HEK293T (cell line): ENCODE measurements around the gene CRIM1.

Source experiments
- CTCF ChIA-PET: fragments of 350-600 bp; formaldehyde crosslinking; extraction: SDS; loops from one replicate; lab custom pipeline; 2021; ENCODE audit warnings: antibody characterized with exemption, inconsistent platforms; lab: Yijun Ruan, JAX
- POLR2A ChIA-PET: fragments of 350-600 bp; formaldehyde crosslinking; extraction: SDS; loops from one replicate; lab custom pipeline; 2020; ENCODE audit warnings: antibody characterized with exemption, inconsistent platforms; lab: Yijun Ruan, JAX
- DNase-seq: peaks from one replicate; pipeline ENCODE4 v3.0.0; 2012; ENCODE audit warnings: mixed read lengths; ENCODE audit errors: extremely low spot score
- ARNT ChIP-seq: fragments of 450-650 bp; IDR thresholded peaks from 2 replicates; pipeline ENCODE4 v1.6.1; 2017; ENCODE audit warnings: mild to moderate bottlenecking
- BHLHE40 ChIP-seq: fragments of 450-650 bp; IDR thresholded peaks from 2 replicates; pipeline ENCODE4 v1.6.1; 2016; ENCODE audit warnings: mild to moderate bottlenecking, moderate library complexity, borderline replicate concordance
- CTBP1 ChIP-seq: fragments of 450-650 bp; IDR thresholded peaks from 2 replicates; pipeline ENCODE4 v1.6.1; 2016; ENCODE audit warnings: borderline replicate concordance
- ELF4 ChIP-seq: fragments of 450-650 bp; IDR thresholded peaks from 2 replicates; pipeline ENCODE4 v1.6.1; 2017; ENCODE audit warnings: antibody characterized with exemption
- FOXA1 ChIP-seq: fragments of 450-650 bp; IDR thresholded peaks from 2 replicates; pipeline ENCODE4 v1.6.1; 2016; ENCODE audit warnings: mild to moderate bottlenecking
- FOXK2 ChIP-seq: fragments of 450-650 bp; IDR thresholded peaks from 2 replicates; pipeline ENCODE4 v1.6.1; 2016; ENCODE audit warnings: mild to moderate bottlenecking
- FOXM1 ChIP-seq: fragments of 450-650 bp; IDR thresholded peaks from 2 replicates; pipeline ENCODE4 v1.6.1; 2017; ENCODE audit warnings: mild to moderate bottlenecking, borderline replicate concordance
- HDGF ChIP-seq: fragments of 450-650 bp; IDR thresholded peaks from 2 replicates; pipeline ENCODE4 v1.6.1; 2017; ENCODE audit warnings: antibody characterized with exemption, borderline replicate concordance
- L3MBTL2 ChIP-seq: fragments of 450-650 bp; conservative IDR thresholded peaks from 2 replicates; pipeline ENCODE4 v1.6.1; 2016; ENCODE audit warnings: mild to moderate bottlenecking
- LEF1 ChIP-seq: fragments of 450-650 bp; IDR thresholded peaks from 2 replicates; pipeline ENCODE4 v1.6.1; 2017; ENCODE audit warnings: mild to moderate bottlenecking, borderline replicate concordance
- NFRKB ChIP-seq: fragments of 450-650 bp; IDR thresholded peaks from 2 replicates; pipeline ENCODE4 v1.6.1; 2016; ENCODE audit warnings: mild to moderate bottlenecking, moderate library complexity
- SP1 ChIP-seq: fragments of 450-650 bp; IDR thresholded peaks from 2 replicates; pipeline ENCODE4 v1.6.1; 2017
- SUZ12 ChIP-seq: fragments of 450-650 bp; IDR thresholded peaks from 2 replicates; pipeline ENCODE4 v1.6.1; 2016; ENCODE audit warnings: mild to moderate bottlenecking
- TARDBP ChIP-seq: fragments of 450-650 bp; IDR thresholded peaks from 2 replicates; pipeline ENCODE4 v1.6.1; 2016
- ZNF384 ChIP-seq: fragments of 450-650 bp; IDR thresholded peaks from 2 replicates; pipeline ENCODE4 v1.6.1; 2016
- TF ChIP-seq, protein P1 (sequence below): fragments of 450-650 bp; IDR thresholded peaks from 2 replicates; pipeline ENCODE4 v1.6.1; 2016

CRIM1 gene

DNA sequence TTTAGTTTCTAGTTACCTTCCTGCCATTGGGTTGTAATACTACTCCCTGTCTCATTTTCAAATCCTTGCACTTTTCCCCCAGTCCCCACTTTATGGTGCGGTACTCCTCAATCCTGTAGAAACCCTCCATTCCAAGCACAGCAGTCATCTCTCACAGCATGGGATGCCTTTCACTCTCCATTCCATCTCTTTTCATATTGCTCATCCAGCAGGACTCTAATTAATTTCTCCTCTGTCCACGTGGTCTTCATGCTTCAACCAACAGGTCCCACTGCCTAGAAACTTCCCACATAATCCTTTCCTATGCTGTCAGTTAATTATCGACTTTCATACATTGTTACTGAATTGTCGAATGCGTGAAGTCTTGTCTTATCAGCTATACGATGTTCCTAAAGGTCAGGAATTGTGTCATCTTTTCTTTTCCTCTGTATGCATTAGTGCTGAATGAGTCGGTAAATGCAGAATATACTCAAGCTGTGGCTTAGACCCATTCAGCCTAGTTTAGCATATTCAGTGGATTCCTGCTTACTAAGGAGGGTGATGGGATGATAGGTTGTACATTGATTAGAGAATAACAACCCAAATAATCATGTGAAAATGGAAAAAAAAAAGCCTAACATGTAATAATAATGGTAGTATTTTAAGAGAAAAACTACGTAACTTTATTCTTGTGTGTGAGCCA, 89.7 kb downstream of the CRIM1 start:
- ChIA-PET POLR2A (interaction anchor here (1.0 kb wide), 1 partner anchor 22 kb away, joined by 3 read pairs; no protein-coding TSS in a partner anchor), CTCF (no interaction called here)
- TF ChIP-seq NFRKB (no peak), FOXA1 (no peak), HDGF (no peak), FOXM1 (no peak), CTBP1 (no peak), TARDBP (no peak), SUZ12 (no peak), FOXK2 (no peak), SP1 (no peak), LEF1 (no peak)
- TF ChIP-seq, protein P1, sequence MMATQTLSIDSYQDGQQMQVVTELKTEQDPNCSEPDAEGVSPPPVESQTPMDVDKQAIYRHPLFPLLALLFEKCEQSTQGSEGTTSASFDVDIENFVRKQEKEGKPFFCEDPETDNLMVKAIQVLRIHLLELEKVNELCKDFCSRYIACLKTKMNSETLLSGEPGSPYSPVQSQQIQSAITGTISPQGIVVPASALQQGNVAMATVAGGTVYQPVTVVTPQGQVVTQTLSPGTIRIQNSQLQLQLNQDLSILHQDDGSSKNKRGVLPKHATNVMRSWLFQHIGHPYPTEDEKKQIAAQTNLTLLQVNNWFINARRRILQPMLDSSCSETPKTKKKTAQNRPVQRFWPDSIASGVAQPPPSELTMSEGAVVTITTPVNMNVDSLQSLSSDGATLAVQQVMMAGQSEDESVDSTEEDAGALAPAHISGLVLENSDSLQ: no peak
- no peak for DNase-seq

DNA sequence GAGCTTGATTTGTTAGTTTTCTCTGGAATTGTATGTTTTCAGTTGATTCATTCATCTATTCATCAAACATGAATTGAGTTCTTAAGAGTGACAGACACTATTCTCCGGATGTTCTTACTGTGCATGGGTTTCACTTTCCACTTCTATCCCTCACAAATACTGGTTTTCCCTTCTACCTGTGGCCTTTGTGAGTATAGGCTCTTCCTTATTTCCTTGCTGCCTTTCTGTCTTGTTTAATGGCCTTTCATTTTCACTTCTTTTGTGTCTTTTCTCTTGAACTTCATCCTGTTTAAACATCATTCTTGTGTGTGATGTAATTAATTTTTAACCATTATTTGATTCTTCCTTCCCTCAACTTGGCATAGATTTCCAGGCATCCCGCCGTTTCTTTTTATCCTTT, 90.7 kb downstream of the CRIM1 start:
- DNase-seq: no peak
- TF ChIP-seq, protein P1: no peak
- TF ChIP-seq FOXK2: no peak
- CTCF ChIA-PET: no interaction called here
- POLR2A ChIA-PET: no interaction called here

DNA sequence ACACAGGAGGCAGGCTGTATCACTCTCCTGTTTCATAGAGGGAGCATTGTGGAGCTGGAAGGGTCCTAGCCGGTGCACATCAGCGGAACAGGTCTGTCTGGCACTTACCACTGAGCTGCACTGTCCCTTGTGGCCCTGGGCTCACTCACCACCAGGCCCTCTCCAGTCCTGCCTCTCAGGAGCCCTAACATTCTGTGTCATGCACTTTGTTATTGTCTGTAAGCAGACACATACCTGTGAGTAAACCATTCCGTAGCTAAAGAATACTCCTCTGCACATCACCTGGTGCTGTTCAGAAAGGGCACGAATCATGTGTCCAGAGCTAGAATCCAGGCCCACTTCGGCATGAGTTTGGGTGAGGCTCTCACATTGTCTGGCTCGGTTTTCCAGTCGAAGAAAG, 93.6 kb downstream of the CRIM1 start:
- ChIA-PET CTCF (interaction anchor here (0.7 kb wide), 1 partner anchor 13 kb away, joined by 3 read pairs; no protein-coding TSS in a partner anchor), POLR2A (no interaction called here)
- no peak for TF ChIP-seq FOXK2
- no peak for TF ChIP-seq ELF4
- no peak for TF ChIP-seq ZNF384
- TF ChIP-seq TARDBP: no peak
- TF ChIP-seq, protein P1: no peak
- no peak for TF ChIP-seq SP1
- no peak for TF ChIP-seq HDGF
- no peak for TF ChIP-seq ARNT
- no peak for TF ChIP-seq FOXA1
- TF ChIP-seq FOXM1: no peak
- DNase-seq: no peak

DNA sequence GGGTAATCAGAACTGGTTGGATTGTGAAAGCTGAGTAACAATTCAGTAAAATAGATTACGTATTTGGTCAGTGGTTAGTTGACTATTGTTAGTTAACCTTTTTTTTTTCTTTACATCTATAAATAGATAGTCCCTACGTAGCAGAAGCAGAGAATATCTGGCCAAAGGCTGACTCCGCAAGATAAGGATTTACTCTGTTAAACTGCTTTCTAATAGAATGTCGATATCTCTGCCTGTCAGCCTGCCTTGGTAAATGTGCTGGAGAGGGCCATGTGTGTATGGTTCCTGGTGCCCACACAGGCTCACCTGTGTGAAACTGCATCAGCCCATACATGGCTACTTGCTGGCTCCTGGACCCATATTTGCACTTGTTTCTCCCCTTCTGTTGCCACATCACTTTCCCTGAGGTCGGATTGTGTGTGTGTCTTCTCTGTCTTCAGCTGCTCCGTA, 94.4 kb downstream of the CRIM1 start:
- TF ChIP-seq, protein P1: no peak
- TF ChIP-seq NFRKB (no peak), FOXA1 (no peak), ELF4 (no peak), TARDBP (no peak), SP1 (no peak), ARNT (no peak), L3MBTL2 (no peak)
- POLR2A ChIA-PET: no interaction called here
- DNase-seq: no peak
- CTCF ChIA-PET: interaction anchor here (0.7 kb wide), 2 partner anchors 12 to 214 kb away, joined by 3 to 4 read pairs; no protein-coding TSS in a partner anchor

DNA sequence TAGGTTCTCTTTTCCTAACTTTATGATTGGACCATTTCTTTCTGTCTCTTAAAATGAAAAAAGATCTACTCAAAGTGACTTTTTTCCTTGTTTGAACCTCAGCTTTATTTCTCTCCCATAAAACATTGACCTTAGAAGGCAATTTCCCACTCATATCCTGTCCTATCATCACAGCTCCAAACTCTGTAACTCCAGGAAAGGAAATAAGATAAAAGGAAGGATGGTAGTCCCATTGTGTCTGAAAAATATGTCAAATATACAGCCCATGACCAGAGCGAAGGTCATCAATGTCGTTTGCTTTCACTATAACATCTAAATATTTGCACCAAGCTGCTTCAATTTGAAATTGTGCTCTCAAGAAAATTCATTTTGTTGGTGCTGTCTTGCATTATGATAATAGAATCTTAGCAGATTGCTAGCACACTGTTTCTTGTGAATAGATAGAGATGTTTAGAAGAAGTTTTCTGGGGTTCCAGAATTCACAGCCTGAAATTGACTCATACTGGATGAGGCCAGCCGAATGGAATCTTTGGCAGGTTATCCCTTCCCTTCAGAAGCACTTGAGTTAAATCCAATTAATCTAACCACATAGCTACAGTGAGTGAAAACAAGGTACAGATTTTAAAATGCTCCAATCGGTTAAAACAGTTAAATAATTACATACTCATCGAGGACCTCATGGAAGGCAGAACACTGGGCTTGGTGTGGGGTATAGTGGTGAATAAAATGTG, 95.1 kb downstream of the CRIM1 start:
- POLR2A ChIA-PET: no interaction called here
- no peak for TF ChIP-seq ELF4
- no peak for TF ChIP-seq ZNF384
- TF ChIP-seq FOXA1: no peak
- no peak for TF ChIP-seq CTBP1
- TF ChIP-seq ARNT: no peak
- TF ChIP-seq NFRKB: no peak
- TF ChIP-seq TARDBP: no peak
- TF ChIP-seq FOXK2: no peak
- no peak for TF ChIP-seq L3MBTL2
- TF ChIP-seq SP1: no peak
- TF ChIP-seq FOXM1: no peak
- TF ChIP-seq BHLHE40: no peak
- no peak for TF ChIP-seq SUZ12
- TF ChIP-seq HDGF: no peak
- TF ChIP-seq LEF1: no peak
- TF ChIP-seq, protein P1: no peak
- CTCF ChIA-PET: interaction anchor here (0.6 to 0.8 kb wide), 2 partner anchors 72 to 127 kb away, joined by 3 to 4 read pairs; no protein-coding TSS in a partner anchor
- DNase-seq: no peak
